ENCODE results near the gene FAM186B.
"Not testable (repeated sequence)": the region's sequence is repeated elsewhere in the genome, so short reads cannot be mapped to it uniquely, and the experiment has no call there.

FAM186B gene

GRCh38 chr12:49605539-49605938 is at the start of gene FAM186B:
TSS of gene FAM186B (minus strand) at chr12:49605639. CDS start at chr12:49605477, 162 bp downstream.
- DNase-seq: not testable (repeated sequence)

DNA sequence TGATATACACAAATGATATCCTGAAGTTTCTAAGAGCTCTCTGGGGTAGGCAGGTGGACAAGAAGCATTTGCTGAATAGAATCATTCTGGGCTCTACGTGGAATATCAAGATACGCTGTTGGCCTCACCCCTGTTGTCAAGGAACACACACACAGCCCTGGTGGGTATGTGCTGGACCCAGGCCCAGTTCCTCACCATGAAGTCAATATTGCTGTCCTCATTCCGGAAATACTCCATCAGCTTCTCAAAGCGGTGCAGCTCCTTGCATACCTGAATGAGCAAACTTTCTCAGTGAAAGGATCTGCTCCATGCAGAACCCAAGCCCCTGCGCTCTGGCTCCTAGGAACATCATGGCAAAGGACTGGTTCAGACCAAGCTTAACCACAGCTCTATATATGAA is 49.3 kb upstream of the FAM186B start:
- DNase-seq: no peak

- no peak for DNase-seq
Observed at GRCh38 chr12:49652921-49653520, 47.6 kb upstream of the FAM186B start.

- DNase-seq: no peak
Observed at GRCh38 chr12:49651855-49652254, 46.4 kb upstream of the FAM186B start.

- no peak for DNase-seq
Observed at GRCh38 chr12:49649892-49650291, 44.5 kb upstream of the FAM186B start.

DNA sequence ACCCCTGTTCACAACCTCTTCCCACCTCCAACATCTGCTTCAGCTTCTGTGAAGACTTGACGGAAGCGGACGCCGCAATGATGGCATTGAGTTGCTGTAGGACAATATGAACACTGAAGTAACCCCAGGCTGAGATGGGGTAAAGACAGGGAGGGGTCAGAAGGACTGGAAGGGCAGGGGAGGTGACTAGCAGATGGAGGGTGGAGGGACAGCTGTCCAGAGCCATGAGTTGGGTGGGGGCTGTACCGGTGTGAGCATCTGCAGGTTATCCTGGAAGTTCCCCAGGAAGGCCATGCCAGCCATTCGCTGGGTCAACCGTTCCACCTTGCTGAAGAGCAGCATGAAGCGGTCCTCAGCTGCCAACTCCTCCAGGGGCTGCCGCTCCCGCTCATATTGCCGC is 44.0 kb upstream of the FAM186B start:
- no peak for DNase-seq

DNA sequence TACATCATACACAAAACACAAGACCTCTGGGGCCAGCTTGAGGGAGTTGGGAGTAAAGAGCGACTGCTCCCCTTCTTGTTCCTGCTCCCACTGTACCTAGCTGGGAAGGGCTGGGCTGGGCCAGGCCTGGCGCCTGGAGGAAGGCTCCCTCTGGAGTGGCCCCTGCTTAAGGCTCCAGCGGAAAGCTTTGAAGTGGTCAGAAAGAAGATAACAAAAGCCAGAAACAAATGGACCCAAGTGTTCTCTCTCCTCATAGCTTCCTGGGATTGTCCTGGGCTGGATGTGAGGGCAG is 43.2 kb upstream of the FAM186B start:
- DNase-seq: no peak

GRCh38 chr12:49647827-49648711 is 42.6 kb upstream of the FAM186B start:
- no peak for DNase-seq

DNA sequence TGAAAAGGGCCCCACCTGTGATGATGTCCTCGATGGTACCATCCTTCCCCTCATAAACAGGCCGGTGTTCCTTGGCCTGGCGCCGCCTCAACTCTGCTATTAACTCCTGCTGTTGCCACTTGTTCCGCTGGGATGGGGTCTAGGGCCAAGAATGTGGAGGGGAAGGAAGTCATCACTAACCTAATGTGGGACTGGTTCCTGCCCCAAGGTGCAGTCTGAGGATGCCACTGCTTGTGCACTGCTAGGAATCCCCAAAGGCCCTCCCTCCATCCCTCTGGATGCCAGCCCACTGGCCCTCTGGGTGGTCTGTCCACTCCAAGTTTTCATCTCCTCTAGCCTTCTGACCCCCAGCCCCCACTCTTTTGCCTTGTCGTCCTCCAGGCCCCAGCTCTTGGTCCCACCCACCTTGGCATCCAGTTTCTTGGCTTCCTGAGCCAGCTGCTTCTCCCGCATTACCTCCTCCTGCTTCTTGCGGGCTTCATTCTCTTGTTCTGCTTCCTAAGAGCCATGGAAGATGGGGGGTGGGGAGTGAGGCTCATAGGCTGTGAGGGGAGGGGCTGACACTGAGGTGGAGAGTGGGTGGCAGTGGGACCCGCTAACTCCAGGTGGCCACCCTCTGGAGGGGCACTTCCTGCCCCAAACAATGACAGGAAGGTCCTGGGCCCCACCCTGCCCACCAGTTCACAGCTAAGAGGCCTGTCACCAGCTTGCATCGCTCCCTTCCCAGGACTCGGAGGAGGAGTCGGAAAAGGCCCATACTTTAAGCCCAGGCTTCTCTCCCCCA is 41.6 kb upstream of the FAM186B start:
- no peak for DNase-seq

- DNase-seq: no peak
Observed at GRCh38 chr12:49646331-49646830, 40.9 kb upstream of the FAM186B start.

GRCh38 chr12:49645146-49646039 is 40.0 kb upstream of the FAM186B start:
- DNase-seq: no peak

DNA sequence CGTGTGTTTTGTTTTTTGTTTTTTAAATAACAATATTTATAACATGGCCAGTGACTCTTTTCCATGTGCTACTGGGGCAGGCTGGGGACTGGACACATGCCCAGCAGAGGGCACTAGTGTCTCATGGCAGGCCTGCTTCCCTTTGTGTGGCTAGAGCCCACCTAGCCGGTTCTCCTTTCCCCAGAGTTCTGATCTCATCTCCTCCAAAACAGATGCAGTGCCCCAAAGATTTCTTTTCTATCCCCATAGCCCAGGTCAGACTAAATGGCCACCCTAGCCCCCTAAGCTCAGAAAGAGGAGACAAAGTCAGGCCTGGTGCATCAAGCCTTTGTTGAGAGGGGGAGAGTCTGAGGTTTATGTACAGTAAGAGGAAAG is 39.2 kb upstream of the FAM186B start:
- DNase-seq: peak; percentile 28

DNA sequence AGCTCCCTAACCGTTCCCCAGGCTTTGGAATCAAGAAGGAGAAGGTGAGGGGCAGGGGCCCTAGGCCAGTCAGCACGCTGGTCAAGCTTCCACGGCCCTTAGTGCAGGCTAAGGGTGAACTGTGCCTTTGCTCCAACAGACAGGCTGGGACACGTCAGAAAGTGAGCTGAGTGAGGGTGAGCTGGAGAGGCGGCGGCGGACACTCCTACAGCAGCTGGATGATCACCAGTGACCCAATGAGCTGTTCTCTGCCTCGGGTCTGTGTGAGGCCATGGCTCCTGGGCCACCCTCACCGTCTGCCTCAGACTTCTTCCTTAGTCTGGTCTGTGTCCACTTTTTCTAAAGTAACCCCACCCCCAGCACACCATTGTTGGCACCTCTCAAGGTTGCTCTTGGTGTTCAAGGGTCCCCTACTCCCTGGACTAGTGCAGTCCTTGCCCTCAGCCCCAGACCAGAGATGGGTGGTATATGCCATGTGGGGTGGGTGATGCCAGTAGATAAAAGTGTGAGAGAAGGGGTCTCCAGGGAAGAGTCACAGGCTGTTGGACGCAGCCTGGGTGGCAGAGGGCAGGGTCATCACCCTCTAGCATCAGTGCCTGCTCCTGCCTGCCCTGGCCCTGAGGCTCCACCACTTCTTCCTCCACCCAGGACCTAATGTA is 38.7 kb upstream of the FAM186B start:
- no peak for DNase-seq

DNA sequence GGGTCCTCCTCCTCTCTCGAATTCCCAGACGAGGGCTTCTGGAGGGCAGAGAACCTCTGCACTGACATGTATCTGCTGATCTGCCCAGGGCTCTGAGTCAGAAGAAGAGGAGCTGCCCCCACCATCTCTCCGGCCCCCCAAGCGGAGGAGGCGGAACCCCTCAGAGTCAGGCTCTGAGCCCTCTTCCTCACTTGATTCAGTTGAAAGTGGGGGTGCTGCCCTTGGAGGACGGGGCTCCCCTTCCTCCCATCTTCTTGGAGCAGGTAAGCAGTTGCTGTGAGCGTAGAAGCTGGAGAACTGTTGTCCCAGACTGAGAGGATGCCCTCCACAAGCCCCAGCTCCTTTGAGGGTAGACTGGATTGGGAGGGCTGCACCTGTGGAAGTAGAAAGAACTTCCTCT is 37.7 kb upstream of the FAM186B start:
- no peak for DNase-seq

DNA sequence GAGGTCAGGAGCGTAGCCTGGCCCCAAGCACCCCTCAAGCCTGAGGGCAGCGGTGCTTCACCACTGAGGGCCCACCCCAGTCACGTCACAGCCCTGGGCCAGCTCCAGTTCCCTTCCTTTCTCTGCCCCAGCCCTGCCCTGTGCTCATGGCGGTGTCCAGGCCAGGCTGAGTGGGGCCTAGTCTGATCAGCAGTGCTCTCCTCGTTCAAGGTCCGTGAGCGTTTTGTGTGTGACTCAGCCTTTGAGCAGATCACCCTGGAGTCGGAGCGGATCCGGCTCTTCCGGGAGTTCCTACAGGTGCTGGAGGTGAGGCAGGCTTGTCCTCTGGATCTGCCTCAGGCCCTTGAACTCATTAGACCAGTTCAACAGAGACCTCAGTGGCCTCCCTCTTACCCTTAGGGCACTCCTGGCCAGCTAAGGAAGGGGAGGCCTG is 36.9 kb upstream of the FAM186B start:
- no peak for DNase-seq

DNA sequence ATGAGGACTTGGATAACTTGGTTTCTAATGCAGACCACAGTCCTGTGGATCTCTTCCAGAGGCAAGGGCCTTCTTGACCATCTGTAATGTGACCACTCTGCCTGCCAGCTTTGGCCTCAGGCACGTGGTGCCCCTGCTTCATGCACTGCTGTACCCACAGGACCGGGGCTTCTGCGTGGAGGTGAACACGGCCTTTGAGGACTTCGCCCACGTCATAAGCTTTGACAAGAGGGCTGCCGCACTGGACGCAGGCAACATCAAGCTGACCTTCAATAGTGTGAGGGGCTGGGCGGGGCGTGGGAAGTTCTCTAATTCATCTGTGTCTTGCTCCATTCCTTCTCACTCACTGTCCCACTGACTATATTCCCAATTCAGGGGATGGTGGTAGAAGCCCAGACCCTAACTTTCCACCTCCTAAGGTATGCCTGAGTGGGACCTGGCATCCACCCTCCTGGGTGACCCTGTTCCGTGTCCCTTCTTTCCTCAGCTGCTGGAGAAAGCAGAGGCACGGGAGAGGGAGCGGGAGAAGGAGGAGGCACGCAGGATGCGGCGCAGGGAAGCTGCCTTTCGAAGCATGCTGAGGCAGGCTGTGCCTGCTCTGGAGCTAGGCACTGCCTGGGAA is 36.4 kb upstream of the FAM186B start:
- DNase-seq: no peak

DNA sequence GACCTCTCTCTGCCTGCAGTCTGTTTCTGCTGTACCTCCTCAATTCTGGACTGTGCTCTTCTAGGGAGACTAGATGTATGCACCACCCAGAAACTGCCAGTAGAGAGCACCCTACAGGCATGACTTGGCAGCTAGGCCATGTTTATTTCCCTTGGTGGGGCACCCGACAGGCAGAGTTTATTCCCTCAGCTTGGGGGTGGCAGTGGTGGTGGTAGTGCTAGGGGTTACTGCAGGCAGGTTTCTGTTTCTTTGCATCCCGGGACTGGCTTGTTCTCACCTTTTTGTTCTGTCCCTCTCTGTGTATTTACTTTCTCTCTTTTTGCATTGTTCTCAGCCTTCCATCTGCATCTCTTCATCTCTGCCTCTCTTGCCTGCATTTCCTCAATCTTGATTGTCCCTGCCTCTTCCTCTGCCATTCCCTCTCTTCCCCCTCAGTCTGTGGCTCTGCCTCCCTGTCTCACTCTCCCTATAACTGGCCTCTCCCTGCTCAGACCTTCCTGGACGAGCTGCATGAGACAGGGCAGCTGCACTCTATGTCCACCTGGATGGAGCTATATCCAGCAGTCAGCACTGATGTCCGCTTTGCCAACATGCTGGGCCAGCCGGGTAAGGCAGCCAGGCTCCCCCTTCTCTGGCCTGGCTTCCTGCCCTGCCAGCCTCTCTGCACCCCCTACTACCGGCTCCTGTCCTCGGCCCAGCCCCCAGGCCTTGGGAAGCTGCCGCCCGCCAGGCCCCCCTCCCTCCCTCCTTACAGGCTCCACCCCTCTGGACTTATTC is 31.7 kb upstream of the FAM186B start:
- no peak for DNase-seq

DNA sequence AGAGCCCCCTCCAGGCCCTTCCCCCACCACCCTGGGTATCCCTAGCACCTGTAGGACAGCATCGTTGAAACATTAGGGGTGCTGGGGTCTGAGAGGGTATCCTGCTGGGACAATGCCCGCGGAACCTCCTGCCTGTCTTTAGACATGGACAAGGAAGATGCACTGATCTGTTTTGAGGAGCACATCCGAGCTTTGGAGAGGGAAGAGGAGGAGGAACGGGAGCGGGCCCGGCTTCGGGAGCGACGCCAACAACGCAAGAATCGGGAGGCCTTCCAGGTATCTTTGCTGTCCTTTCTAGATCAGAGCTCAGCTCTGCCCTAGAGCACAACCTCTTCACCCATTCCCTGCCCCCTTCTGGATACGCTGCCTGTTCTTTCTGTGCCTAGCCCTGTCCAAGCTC is 31.1 kb upstream of the FAM186B start:
- no peak for DNase-seq

DNA sequence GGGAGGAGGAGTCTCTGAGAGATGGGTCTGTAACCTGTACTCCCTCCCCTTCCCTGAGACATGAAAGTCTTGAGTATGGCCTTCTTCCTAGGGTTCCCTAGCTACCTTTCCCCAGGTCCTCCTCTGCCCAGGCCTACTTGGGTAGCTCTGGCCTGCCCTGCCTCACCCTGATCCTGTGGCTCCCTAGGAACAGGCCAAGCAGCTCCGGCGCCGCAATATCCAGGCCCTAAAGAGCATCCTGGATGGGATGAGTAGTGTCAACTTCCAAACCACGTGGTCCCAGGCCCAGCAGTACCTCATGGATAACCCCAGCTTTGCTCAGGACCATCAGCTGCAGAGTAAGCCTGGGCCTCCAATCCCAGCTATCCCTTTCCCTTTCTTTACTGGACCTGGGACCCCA is 30.2 kb upstream of the FAM186B start:
- no peak for DNase-seq

DNA sequence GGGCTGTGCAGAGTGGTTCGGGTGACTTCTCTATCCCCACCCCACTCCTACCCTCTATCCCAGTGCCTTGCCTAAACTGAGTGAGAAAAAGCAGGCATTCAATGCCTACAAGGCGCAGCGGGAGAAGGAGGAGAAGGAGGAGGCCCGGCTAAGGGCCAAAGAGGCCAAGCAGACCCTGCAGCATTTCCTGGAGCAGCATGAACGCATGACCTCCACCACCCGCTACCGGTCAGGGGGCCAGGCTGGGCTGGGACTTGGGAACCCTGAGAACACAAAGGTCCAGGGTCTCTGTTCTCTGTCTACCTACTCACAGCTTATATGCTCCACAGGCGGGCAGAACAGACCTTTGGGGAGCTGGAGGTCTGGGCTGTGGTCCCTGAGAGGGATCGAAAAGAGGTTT is 29.6 kb upstream of the FAM186B start:
- no peak for DNase-seq

Measured in NCI-H1105 (cell line).